Cerebellar nuclear complex (tissue), 1 donor: Measurements from ENCODE around the gene OVCA2.

Experiments
- DNase-seq, 2 experiments: peaks; one replicate each; lab custom pipeline; 2025; lab: John Stamatoyannopoulos, UW

Gene OVCA2

DNA sequence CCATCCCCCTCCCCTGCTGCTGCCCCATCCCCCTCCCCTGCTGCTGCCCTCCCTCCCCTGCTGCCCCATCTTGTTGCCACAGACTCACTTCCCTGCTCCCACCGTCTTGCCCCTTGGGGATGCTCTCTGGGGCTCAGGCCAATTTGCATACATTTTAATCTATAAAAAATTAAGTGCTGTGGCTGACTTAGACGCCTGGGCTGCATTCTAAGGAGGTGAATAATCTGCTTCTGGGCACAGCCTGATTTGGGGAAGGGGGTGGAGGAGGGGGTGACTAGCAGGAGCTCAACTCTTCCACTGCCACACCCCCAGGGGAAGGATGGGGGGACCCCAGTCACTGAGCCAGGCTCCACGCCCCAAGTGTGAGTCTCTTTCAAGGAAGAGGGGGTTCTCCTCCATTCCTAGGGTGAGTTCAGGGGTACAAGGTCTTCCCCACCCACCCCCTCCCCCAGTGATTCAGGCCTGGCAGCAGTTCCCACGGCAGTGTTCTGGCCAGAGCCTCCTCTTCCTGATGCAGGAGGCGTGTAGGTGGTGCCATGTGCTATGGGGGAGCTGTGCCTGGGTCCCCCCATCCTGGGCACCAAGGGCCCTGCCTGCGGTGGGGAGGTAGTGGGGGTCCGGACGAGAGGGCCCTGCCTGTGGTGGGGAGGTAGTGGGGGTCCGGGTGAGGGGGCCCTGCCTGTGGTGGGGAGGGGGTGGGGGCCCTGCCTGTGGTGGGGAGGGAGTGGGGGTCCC lies 6.8 kb upstream of the OVCA2 start:
- DNase-seq, result no peak

DNA sequence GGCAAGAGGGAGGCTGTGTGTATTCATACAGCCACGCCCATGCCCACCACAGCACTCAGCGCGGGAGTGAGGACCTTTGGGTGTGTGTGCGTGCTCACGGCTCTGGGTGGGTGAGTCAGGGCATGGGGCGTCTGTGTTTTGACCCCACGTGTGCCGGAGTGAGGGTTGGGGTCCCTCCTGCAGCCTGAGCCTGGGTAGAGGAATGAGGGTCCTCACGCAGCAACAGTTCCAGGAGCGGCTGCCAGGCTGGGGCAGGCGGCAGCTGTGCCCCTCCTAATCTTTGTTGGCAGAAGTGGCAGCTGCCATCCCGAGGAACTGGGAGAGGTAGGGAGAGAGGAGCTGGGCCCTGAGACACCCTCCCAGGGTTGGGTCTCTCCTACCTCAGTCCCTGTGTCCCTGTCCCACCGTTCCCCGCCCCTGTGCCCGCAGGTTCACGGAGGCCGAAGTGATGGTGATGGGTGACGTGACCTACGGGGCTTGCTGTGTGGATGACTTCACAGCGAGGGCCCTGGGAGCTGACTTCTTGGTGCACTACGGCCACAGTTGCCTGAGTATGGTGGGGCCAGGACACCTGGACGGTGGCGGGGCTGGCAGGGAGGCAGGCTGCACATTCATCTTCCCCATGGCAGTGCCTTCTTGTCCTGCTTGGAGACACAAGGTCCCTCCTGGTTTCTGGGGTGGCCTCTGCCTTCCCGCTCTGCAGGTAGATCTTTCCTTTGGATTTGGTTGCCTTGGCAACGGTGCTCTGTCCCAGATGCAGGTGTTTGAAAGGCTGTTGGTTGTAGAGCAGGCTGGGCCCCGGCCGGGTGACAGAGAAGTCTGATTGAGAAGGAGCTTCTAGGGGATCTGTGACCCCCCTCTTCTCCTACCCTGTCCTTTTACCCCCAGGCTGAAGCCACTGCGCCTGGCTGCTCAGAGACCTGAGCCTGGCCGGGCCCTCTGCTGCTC lies 6.0 kb upstream of the OVCA2 start:
- DNase-seq, result no peak

DNA sequence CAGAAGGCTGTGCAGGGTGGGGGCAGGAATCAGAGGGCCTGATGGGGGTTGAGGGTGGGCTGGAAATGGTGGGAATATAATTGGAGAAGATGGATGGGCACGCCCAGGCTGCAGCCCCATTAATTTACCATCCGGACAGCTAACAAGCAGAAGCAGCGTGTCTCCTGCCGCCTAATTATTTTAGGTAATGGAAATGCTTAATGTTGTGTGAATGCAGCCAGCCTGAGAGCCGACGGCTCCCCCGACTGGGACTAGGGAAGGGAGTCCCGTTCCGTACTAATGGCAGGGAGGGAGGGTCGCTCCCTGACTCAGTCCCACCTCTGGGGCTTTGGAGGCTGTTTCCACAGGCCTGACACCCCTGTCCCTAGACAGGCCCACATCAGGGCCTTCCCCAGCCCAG lies 4.7 kb upstream of the OVCA2 start:
- no peak for DNase-seq

DNA sequence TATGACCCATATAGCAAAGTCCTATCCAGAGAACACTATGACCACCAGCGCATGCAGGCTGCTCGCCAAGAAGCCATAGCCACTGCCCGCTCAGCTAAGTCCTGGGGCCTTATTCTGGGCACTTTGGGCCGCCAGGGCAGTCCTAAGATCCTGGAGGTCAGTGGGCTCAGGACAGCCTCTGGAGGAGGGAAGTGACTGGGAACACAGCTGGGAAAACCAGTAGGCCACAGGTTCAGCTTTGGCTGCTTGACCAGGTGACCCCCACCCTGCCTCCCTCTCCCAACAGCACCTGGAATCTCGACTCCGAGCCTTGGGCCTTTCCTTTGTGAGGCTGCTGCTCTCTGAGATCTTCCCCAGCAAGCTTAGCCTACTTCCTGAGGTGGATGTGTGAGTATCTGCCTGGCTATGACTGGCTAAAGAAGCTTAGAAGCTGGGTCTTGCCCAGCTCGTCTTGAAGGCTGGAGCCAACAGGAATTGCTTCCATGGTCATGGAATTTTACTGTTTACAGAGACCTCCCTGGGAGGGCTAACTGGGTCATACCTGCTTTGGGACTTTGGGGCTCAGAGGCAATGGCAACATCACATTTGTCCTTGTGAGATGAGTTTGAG lies 1.5 kb upstream of the OVCA2 start:
- no peak for DNase-seq

DNA sequence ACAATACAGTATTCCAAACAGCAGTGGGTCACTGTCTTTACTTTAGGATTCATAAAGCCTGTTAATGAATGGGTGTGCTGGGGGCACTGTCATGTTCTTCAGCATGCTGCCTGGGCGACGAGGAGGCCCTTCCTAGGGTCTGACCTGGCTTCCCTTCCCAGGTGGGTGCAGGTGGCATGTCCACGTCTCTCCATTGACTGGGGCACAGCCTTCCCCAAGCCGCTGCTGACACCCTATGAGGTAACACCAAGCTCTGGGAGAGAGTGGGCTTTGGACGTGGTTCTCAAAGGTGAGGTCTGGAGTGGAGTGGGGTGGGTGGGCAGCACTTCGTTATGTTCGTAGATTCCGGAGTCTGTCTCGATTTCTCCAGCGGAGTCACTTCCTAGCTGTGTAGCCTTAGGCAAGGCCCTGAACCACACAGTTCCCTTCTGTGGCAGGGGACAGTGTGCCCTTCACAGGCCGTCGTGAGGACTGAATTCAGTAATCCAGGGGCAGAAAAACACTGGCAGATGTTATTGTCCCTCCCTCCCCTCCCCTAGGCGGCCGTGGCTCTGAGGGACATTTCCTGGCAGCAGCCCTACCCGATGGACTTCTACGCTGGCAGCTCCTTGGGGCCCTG lies 771 bp upstream of the OVCA2 start:
- DNase-seq, result no peak

DNA sequence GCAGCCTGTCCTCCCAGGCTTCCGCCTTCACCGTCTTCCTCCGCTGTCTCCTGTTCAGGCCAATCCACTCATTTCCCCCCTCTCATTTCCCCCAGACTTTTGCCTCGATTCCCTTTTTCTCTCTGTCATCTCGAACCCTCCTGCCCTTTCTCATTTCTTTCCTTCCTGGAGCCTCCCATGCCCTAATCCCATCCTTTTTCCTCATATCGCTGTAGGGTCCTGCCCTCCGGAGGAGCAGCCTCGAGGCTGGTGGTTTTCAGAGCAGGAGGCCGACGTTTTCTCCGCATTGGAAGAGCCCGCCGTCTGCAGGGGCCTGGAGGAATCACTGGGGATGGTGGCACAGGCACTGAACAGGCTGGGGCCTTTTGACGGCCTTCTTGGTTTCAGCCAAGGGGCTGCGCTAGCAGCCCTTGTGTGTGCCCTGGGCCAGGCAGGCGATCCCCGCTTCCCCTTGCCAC lies 597 bp downstream of the OVCA2 start:
- no peak for DNase-seq

DNA sequence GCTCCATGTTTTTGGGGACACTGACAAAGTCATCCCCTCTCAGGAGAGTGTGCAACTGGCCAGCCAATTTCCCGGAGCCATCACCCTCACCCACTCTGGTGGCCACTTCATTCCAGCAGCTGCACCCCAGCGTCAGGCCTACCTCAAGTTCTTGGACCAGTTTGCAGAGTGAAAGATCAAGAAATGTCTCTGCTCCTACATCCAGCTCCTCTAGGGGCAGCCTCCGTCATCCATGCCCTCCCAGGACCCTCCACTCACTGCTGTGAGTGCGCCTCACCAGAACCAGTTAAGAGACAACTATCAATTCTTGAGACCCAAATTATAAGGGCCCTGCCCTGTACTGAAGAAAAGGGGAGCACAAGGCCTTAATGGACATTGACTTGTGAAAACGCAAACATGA lies 1.1 kb downstream of the OVCA2 start:
- DNase-seq, result no peak

DNA sequence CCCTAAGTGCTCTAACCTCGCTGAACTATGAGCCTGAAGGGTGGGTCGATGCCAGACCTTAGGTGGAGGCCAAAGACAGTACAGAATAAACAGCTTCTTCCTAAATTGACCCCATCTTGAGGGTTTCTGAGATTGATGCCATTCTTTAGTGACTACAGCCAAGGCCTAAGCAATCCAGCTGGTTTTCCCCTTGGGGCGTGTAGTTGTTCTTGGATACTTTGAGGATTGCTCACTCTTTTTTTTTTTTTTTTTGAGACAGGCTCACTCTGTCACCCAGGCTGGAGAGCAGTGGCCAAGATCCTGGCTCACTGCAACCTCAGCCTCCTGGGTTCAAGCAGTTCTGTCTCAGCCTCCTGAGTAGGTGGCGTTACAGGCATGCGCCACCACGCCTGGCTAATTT lies 2.0 kb downstream of the OVCA2 start:
- DNase-seq, result no peak

DNA sequence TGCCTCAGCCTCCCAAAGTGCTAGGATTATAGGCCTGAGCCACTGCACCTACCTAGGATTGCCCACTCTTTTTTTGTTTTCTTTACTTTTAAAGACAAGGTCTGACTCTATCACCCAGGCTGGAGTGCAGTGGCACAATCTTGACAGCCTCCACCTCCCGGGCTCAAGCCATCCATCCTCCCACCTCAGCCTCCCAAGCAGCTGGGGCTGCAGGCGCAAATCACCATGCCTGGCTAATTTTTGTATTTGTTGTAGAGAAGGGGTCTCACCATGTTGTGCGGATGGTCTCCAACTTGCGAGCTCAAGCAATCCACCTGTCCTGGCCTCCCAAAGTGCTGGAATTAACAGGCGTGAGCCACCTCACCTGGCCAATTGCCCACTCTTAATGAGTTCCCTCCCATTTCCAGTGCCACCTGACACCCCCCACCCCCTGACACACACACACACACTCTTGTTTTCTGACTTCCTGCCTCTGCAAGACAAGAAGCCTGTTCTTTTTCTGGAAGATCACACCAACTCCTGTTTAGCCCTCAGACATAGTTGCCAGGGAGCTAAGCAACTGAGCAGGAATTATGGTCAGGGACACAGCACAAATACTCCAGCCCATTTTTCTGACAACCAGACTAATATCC lies 2.6 kb downstream of the OVCA2 start:
- no peak for DNase-seq

DNA sequence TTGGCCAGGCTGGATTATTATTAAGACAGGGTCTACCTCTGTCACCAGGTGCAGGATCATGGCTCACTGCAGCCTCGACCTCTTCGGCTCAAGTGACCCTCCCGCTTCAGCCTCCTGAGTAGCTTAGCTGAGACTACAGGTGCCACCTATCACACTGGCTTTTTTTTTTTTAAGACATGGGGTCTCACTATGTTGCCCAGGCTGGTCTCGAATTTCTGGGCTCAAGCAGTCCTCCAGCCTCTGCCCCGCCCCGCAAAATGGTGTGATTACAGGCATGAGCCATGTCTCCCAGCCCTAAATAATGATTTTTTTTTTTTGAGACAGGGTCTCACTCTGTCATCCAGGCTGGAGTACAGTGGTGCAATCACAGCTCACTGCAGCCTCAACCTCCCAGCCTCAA lies 5.8 kb downstream of the OVCA2 start:
- no peak for DNase-seq

DNA sequence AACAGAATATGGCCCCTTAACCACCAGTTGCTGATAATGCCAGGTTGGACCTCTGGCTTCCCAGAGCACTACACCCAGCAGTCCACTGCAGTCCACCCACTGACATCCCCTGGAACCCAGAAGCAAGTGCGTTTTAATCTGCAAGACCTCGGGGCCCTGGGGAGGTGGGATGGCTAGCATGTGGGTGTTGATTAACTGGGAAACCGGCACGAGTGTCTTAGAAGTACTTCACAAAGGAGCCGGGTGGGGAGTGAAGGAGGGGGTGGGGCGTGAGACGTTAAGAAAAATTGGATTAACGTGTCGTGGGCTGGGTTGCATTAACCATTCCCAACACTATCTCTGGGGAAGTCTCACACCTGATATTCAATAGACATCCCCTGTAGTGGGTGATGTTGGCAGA lies 7.0 kb downstream of the OVCA2 start:
- no peak for DNase-seq

DNA sequence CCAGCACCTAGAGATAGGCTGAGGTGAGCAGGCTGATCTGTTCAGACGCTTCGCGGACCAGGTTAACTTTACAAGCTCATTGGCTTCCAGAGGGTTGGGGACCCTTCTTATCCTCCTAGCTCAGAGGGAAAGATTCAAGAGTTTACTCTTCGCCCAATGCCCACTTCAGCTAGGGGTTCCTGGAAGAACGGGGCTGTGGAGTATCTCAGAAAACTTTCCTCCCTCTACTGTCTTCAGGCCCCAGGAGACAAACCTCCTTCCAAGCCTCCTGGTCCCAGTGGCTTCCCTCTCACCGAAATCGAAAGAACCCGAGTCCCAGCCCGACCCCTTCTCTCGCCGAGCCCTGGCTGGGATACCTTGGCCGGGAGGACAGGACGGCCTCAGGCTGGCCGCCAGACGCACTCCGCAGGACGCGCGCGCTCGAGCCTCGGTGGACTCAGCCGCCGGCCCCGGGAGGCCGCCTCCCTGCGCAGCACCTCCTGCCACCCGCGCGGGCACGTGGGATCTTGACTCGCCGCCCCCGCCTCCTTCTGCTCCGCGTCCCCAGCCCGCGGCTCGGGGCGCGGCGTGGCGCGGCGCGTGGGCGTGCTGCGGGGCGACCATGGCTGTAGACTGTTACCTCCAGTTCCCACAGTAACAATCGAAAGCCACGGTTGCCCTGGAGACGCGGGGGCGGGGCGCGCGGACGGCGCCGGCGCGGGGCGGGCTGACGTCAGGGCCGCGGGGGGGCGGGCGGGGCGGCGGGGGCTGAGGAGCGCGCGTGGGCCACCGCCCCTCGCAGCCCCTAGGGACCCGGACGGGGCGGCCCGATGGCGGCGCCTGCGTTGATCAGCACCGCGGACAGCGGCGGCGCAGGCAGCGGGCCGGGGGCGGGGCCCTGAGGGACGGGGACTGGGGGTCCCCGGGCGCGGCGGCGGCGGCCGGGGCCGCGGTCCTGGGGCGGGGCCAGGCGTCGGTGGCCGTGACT lies 7.8 kb downstream of the OVCA2 start:
- DNase-seq, result no peak

DNA sequence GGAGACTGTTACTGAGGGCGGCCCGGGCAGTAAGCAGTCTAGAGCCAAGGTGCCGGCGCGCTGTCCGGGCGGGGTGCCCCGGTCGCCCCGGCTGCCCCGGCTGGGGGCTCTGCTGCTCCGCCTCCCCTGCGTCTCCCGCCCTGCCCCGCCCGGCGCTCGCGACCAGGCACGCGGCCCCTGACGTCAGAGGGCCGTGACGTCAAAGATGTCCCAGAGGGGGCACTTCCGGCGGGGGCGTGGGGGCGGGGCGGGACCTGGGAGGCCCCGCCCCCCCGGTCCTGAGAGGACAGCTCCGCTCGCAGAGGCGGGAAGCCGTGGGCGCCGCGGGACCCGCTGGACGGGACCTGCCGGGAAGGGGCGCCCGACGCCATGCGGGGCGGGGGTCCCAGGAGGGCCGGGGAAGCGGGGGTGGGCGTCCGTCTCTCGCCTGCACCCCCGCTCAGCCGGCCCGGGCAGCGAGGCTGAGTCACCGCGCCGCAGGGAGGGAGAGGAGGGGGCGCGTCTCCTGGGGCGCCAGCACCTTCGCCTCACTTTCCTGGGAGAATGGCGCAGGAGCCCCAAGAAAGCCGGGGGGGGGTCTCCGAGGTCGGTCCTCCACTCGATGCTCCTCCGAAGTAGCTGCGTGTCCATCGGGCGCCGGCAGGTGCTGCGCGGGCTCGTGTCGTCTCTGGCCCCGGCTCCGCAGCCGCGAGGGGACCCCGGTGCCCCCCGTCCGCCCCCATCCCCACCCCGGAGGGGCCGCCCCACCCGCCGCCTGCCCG lies 8.7 kb downstream of the OVCA2 start:
- DNase-seq, result no peak

DNA sequence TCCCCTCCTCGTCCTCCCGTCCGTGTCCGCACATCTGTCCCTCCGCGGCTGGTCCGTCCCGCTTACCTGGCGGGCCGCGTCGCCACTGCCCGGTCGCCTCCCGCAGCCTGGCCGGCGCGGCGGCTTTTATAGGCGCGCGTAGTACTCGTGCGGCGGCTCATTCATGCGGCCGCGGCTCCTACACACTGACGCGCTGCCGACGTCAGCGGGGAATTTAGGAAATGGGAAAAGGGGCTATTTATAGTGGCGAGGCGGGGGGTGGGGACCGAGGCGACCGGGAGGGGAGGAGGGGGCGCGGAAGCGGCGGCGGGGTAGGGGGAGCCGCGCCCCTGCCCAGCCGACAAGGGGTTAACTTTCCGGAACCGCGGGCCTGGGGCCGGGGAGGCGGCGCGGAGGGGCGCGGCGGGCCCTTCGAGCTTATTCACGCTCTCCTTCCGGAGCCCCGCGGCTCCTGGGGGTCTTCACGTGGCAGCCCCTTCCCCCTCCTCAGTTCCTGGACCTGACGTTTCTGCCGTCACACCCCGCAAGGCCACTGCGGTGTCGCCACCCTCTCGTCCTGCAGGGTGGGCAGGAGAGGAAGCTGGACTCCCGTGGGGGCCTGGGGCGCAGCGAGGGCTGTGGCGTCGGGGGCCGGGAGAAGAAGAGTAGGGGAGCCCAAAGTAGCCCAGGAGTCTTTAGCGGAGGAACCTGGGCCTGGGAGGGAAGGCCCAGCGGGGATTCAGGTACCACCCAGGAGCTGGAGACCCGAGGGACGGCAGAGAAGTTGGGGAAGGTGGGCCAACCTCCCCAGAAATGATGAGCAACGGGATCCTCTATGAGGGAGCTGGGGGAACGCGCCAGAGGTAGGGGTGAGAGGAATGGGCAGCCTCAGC lies 9.5 kb downstream of the OVCA2 start:
- no peak for DNase-seq

DNA sequence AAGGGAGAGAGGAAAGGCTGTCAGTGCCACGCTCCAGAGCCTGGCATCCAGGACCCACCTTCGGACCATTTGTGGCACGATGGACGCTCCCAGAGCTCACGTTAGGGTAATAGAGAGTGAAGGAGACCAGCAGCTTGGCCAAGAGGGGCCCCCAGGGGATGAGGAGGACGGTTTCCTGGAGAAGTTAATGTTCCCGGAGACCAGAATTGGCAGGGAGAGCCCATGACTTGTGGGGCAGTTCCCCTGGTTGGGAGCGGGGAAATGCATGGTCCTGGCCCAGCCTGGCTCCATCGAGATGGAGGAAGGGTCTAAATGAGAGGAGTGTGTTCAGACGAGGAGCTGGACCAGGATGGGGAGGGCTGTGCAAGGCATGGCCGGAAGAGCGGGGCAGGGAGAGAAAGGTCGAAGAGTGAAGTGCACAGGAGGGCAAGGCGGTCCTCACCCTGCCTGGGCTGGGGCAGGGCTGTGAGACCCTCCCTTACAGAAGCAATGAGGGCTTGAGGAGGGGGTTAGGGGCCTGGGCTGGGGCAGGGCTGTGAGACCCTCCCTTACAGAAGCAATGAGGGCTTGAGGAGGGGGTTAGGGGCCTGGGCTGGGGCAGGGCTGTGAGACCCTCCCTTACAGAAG lies 10.2 kb downstream of the OVCA2 start:
- no peak for DNase-seq

DNA sequence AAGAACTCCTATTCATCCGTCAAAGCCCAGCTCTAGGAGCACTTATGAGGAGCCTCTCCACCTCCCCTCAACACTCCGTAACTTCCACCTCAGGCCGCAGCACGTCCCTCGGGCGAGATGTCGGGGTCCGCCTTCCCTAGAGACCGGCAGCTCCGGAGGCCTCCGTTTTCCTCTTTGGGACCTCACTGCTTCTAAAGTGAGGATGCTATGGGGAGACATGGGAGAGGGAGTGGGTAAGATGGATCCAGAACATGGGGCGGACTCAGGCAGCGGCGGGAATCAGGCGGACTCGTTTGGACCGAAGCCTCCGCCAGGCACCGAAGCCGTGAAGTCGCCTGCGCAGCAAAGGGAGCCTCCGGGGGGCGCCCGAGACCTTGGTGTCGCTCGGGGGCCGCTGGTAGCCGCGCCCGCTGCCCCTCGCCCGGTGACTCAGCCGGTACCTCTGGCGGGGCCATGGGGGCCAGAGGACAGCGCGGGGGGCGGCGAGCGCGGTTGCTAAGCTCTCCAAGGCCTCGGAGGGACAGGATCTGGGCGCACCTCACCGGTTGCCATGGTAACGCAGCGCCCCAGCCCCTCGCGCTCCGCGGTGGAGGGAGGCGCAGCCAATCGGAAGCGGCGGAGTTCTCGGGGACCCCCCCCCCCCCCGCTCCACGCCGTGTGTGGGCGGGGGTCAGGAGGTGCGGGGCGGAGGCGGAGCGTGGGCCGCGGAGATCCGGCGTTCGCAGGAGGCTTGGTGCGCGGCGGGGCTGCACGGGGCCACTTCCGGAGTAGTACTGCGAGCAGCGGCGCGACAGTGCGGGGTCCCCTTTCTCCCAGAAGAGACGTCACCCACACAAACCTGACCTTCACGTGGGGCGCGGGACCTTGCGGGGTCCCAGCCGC lies 11.8 kb downstream of the OVCA2 start:
- DNase-seq, result no peak

DNA sequence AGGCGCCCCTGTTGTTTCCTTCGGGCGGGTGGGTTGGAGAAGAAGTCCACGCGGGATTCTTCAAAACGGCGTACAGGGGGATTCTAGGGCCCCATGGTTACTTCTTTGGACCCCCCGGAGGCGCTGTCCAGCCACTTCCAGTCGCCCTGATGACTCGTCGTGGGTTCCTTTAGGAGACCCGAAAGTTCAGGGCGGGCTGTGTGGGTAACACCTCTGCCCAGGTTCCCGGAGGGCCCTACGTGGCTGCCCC lies 12.4 kb downstream of the OVCA2 start:
- no peak for DNase-seq
